Measurements from ENCODE around the gene OR6P1. TPM values are rescaled to one million over a fixed set of nuclear protein-coding genes. Genes with fewer than 3 reads are reported as not detected.

The OR6P1 gene, protein sequence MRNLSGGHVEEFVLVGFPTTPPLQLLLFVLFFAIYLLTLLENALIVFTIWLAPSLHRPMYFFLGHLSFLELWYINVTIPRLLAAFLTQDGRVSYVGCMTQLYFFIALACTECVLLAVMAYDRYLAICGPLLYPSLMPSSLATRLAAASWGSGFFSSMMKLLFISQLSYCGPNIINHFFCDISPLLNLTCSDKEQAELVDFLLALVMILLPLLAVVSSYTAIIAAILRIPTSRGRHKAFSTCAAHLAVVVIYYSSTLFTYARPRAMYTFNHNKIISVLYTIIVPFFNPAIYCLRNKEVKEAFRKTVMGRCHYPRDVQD
- total RNA-seq (not detected), polyA plus RNA-seq (not detected)
- long read RNA-seq, donor 1: 0 reads
- long read RNA-seq, donor 2: 0 reads
- long read RNA-seq, donor 3: 0 reads

DNA sequence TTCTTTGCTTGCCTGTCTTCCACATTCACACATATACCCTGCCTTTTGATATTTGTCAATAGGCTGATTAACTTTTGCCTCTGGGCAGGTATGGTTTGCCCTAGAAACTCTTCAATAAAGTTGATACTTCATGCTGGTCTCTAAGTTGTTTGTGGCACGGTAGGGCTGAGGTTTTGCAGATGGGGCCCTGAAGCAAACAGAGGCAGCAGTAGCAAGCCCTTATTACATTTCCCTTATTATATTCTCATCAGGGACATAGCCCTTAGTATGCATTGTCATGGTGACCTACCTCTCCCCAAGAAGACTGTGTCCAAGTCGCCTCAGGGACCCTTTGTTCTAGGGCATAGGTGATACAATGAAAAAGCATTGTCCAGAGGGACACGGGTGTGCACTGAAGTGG is at the start of gene OR6P1:
Gene OR6P1 (minus strand): TSS at position 101 of the 400 bp plus-strand sequence. CDS start 6,976 bp downstream, outside the sequence.
- no peak within 1 kb of the TSS for H3K4me3 ChIP-seq
- intact Hi-C loops (cut with DNase I): no loop called here
- H3K36me3 ChIP-seq: no peaks in the 10 kb centered on the region
- no peaks in the 10 kb centered on the region for H3K9me3 ChIP-seq
- no peaks in the 10 kb centered on the region for H3K4me1 ChIP-seq
- WGBS, 4 donors: 72 to 84% (median 76%) methylated on average over 3 of the region's 3 CpGs
- H3K27ac ChIP-seq: no peak within 1 kb of the TSS
- no peaks in the 10 kb centered on the region for H3K27me3 ChIP-seq
- no peak for DNase-seq
- no peak for TF ChIP-seq POLR2A (IDR thresholded peaks at IDR 0.05)
- TF ChIP-seq, protein P1, sequence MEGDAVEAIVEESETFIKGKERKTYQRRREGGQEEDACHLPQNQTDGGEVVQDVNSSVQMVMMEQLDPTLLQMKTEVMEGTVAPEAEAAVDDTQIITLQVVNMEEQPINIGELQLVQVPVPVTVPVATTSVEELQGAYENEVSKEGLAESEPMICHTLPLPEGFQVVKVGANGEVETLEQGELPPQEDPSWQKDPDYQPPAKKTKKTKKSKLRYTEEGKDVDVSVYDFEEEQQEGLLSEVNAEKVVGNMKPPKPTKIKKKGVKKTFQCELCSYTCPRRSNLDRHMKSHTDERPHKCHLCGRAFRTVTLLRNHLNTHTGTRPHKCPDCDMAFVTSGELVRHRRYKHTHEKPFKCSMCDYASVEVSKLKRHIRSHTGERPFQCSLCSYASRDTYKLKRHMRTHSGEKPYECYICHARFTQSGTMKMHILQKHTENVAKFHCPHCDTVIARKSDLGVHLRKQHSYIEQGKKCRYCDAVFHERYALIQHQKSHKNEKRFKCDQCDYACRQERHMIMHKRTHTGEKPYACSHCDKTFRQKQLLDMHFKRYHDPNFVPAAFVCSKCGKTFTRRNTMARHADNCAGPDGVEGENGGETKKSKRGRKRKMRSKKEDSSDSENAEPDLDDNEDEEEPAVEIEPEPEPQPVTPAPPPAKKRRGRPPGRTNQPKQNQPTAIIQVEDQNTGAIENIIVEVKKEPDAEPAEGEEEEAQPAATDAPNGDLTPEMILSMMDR (IDR thresholded peaks at IDR 0.05): no peak
- no peak for ATAC-seq

- intact Hi-C loops (cut with DNase I): no loop called here
- no peaks in the 10 kb centered on the region for H3K4me1 ChIP-seq
- H3K27ac ChIP-seq: no peak overlapping the region
- no peak for DNase-seq
- no peaks in the 10 kb centered on the region for H3K27me3 ChIP-seq
- 93 to 97% (median 95%) methylated on average over 3 of the region's 3 CpGs for WGBS, 4 donors
- no peak for ATAC-seq
- no peak overlapping the region for H3K4me3 ChIP-seq
- no peaks in the 10 kb centered on the region for H3K9me3 ChIP-seq
- TF ChIP-seq POLR2A (IDR thresholded peaks at IDR 0.05): no peak
- TF ChIP-seq, protein P1 (IDR thresholded peaks at IDR 0.05): no peak
- no peaks in the 10 kb centered on the region for H3K36me3 ChIP-seq
These were observed 43.4 kb upstream of the OR6P1 start for GRCh38 chr1:158613764-158614163.

DNA sequence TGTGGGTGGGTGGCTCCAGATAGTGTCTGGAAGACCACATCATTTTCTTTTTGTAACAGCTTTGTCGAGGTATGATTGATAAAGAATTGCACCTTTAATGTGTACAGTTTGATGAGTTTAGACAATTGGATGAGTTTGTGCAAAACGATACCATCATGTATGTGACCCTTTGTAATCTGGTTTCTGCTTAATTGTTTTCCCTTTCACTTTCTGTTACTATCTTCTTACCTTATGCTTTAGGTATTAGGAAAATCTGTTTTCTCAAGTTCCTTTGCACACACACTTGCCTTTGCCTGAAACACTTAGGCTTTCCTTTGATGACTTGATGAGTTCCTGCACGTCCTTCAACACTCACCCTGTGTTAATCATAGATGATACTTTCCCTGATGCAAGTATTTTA is 41.5 kb upstream of the OR6P1 start:
- no peak overlapping the region for H3K27ac ChIP-seq
- DNase-seq: no peak
- no peaks in the 10 kb centered on the region for H3K27me3 ChIP-seq
- H3K4me3 ChIP-seq: no peak overlapping the region
- no peaks in the 10 kb centered on the region for H3K9me3 ChIP-seq
- H3K4me1 ChIP-seq: no peaks in the 10 kb centered on the region
- ATAC-seq: no peak
- intact Hi-C loops (cut with DNase I): no loop called here
- TF ChIP-seq, protein P1 (IDR thresholded peaks at IDR 0.05): no peak
- no peak for TF ChIP-seq POLR2A (IDR thresholded peaks at IDR 0.05)
- 58 to 70% (median 63%) methylated on average over 3 of the region's 3 CpGs for WGBS, 4 donors
- H3K36me3 ChIP-seq: no peaks in the 10 kb centered on the region

GRCh38 chr1:158607296-158607695 is 36.9 kb upstream of the OR6P1 start:
- no peaks in the 10 kb centered on the region for H3K27me3 ChIP-seq
- H3K36me3 ChIP-seq: no peaks in the 10 kb centered on the region
- TF ChIP-seq, protein P1 (IDR thresholded peaks at IDR 0.05): no peak
- TF ChIP-seq POLR2A (IDR thresholded peaks at IDR 0.05): no peak
- no peaks in the 10 kb centered on the region for H3K4me1 ChIP-seq
- 86 to 94% (median 91%) methylated on average over 1 of the region's 1 CpG for WGBS, 4 donors
- no peak overlapping the region for H3K27ac ChIP-seq
- H3K4me3 ChIP-seq: no peak overlapping the region
- H3K9me3 ChIP-seq: no peaks in the 10 kb centered on the region
- intact Hi-C loops (cut with DNase I): no loop called here
- ATAC-seq (no peak), DNase-seq (no peak)
